Neural cell (in vitro differentiated cells): Measurements from ENCODE around the gene PARP11.

Source experiments
- EZH2 ChIP-seq: fragments of 200-600, 300-800 bp; shearing (Covaris generic), sonication (generic); IDR thresholded peaks from 2 replicates; pipeline ENCODE4 v1.6.1; 2014; ENCODE audit warnings: antibody characterized with exemption, low read length, borderline replicate concordance, mild to moderate bottlenecking; ENCODE audit not compliant: insufficient read depth, poor library complexity, severe bottlenecking
- TF ChIP-seq, protein P1 (sequence below): fragments of 450-650 bp; IDR thresholded peaks from 2 replicates; pipeline ENCODE4 v1.5.1; 2014; ENCODE audit warnings: antibody characterized with exemption, mild to moderate bottlenecking, moderate library complexity; ENCODE audit not compliant: poor library complexity, severe bottlenecking

DNA sequence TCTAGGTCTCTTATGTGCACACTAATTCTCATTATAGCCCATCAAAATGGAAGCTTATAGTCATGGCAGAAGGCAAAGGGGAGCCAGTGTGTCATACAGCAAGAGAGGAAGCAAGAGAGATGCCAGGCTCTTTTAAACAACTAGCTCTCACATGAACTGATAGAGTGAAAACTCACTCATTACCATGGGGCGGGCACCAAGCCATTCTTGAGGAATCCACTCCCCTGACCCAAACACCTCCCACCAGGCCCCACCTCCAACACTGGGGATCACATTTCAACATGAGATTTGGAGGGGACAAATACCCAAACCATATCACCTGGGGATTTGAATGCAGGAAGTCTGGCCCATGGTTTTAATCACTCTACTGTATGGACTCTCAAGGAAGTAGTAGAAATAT, 83.4 kb downstream of the PARP11 start:
- TF ChIP-seq, protein P1, sequence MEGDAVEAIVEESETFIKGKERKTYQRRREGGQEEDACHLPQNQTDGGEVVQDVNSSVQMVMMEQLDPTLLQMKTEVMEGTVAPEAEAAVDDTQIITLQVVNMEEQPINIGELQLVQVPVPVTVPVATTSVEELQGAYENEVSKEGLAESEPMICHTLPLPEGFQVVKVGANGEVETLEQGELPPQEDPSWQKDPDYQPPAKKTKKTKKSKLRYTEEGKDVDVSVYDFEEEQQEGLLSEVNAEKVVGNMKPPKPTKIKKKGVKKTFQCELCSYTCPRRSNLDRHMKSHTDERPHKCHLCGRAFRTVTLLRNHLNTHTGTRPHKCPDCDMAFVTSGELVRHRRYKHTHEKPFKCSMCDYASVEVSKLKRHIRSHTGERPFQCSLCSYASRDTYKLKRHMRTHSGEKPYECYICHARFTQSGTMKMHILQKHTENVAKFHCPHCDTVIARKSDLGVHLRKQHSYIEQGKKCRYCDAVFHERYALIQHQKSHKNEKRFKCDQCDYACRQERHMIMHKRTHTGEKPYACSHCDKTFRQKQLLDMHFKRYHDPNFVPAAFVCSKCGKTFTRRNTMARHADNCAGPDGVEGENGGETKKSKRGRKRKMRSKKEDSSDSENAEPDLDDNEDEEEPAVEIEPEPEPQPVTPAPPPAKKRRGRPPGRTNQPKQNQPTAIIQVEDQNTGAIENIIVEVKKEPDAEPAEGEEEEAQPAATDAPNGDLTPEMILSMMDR = no peak
- TF ChIP-seq EZH2 = no peak
